NCI-H1436 (cell line): Measurements from ENCODE around the gene ZMYM3.

Source experiments
- DNase-seq: peaks from one replicate; lab custom pipeline; 2025; lab: John Stamatoyannopoulos, UW

Gene ZMYM3

DNA sequence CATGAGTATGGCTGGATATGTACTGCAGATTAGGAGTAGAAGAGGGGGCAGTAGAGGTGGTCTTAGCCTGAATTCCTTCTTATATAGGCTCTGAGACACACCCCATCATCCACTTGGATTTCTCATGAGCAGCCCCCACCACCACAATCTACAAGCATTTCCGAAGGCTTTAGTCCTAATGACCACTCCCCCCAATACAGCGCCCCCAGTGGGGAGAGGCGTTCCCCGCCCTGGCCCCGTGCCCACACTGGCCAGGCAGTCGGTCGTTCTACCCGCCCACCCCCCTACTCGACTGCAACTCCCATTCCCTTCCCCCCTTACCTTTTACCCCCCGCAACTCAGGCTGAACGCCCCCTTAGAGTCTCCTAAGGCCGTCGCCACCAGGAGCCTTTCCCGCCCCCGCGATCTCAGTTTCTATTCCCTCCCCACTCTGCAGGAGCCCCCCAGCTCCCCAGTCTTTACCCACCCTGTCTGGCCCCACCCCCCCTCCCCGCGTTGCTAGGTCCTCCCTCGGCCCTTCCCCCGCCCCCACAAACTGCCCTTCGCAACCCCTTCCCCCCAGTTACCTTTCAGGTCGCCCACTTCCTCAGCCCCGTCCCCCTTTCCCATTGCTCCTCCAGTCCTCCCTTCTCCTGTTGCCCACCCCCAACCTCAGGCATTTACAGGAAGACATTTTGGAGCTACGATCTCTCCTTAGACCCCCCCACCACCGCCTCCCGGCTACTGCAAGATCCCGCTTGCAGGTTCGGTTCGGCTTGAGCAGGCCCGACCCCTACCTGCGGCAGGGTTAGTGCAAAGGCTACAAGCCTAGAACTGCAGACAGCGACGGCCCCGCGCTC, 468 bp downstream of the ZMYM3 start:
- DNase-seq = peak; percentile 50

DNA sequence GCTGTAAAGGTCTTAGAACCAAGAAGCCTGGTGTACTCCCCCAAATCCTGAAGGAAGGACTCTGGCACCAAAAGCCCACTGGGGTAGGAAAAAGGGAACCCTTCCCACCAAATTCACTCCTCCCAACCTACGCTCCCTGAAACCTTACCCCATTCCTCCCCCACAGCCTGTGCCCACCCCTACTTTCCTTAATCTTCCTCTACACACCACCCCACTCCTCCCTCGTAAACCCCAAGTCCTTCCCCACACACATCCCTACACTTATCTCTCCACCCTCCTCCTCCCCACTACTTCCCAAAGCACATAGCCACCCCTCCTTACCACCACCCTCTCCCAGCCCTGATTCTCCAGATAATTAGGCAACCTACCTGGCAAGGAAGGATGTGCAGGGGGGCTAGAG, 1.7 kb downstream of the ZMYM3 start:
- no peak for DNase-seq

DNA sequence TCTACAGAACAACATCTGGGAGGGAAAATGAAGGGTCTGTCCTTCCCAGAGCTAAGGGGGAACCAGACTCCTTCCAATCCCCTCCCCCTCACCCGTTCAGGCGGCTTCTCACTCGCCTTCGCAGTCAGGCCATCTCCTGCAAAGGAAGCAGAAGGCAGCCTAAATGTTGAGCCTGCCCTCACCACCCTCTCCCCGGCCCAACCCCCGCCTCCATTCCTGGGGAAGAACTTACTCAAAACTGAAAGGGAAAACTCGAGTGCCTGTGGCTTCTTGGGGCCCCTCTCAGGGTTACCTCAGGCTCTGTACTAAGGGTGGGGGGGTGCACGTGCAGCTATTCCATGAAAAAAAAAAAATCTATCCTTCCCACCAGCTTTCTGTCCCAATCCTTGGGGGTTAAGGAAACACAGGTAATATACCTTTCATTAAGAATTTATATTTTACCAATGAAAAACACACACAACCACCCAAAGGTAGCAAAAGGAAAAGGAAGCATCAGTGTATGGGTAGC, 2.4 kb downstream of the ZMYM3 start:
- DNase-seq = no peak

DNA sequence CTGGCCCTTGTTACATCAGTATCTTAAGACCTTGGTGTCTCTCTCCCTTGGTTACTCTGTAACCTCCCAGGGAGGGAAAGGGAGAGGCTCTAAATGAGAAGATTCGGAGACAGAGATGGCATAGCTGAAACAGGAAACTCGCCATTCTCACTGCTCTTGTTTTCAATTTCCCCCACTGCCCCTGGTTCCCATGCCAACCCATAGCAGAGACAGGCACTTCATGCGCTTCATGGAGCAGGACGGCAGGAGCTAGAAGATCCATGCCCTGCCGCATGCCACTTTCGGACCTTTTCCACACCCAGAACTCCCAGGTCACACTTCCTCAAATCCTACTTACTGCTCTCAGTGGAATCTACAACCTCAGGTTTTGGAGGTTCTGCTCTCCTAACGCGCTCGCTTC, 3.1 kb downstream of the ZMYM3 start:
- no peak for DNase-seq

DNA sequence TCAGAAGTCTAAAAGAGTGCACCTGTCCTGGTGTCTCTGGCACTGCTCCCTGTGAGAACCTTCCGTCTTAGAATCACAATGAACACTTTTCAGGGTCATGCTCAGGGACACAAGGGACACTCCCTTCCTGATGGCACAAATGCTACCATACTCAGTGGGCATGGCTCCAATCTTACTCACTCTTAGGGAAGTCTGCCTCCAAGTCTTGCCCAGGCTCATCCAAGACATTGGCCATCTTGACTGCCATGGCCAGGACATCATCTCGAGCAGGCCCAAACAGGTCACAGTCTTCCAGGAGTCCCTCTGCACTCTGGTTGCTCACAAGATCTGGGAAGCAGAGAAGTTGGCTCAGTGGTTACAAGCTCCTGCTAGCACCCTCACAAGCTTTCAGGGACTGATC, 8.8 kb downstream of the ZMYM3 start:
- no peak for DNase-seq

DNA sequence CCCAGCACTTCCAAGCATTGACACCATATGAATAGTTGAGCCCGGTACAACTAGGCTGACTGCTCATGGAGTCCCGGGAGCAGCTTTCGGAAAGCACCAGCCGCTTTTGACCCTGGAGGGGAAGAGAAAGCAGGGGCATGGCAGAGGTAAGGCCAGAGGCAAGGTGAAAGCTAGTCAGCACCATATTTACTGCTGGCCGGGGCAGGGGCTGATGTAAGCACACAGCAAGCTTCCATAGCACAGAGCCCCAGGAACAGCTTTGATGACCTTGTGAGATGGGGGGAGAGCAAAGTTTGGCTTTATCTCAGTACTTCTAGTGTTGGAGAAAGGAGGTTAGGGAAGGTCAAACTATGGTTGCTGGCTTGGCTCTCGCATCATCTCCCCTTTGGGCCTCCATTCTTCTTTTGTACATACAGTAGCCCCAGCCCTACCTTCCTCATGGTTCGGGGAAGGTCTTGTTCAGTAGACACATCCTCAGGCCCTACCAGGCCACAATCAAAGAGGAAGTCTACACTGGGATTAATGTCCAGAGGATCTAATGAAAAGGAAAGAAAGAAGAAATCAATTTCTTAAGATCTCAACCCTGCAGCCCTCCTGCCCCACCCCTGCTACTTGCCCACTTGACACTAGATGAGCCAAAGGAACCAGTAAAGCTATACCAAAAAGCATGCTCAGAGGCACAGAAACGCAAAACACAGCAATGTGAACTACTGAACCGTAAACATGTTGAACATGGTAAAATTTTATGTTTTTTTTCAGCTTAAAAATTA, 9.4 kb downstream of the ZMYM3 start:
- DNase-seq = no peak

DNA sequence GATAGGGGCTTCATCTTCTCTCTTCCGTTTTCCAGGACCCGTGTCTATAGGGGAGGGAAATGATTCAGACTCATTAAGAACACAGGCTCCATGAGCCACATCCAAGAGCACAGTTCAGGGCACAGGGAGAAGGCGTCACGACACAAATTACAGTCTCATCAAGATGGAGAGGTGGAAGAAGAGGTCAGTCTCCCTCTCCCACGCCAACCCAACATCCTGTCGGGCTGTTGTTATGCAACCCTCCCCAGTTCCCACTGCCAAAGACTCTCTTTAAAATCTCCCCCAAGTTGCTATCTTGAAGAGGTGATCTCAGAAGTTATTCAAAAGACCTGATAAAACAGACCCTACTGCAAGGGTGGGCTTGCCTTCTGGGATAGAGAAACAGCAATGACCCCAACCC, 12.6 kb downstream of the ZMYM3 start:
- no peak for DNase-seq

DNA sequence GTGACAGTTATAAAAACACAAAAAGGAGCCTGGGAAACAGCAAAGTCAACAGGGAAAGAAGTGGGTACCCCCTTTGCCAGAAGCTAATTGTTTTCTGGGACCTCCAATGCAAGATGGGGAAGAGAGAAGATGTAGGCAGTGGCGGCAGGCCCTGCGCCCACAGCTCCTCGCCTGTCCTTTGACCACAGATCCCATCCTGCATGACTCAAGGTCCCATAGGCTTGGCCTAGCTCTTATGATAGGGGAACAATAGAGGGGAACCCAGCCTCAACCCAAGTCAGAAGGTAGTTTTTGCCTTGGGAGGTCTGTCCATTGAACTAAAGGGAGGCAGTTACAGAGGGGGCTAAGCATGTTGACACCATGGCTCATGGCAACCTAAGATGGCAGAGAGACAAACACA, 14.2 kb downstream of the ZMYM3 start:
- no peak for DNase-seq

DNA sequence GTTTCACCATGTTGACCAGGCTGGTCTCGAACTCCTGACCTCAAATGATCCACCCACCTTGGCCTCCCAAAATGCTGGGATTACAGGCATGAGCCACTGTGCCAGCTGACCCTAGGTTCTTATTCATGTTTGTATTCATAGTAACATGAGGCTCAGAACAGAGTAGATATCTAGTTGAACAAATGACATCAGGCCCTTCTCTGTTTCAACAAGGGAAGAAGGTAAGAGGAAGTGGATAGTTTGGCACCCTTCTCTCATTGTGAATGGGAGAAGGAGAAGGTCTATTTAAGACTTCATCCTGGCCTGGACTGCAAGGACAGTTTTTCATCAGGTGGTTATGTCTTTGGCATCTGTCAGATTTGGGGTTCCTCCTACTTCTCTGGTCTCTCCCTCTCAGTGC, 17.1 kb downstream of the ZMYM3 start:
- DNase-seq = no peak

DNA sequence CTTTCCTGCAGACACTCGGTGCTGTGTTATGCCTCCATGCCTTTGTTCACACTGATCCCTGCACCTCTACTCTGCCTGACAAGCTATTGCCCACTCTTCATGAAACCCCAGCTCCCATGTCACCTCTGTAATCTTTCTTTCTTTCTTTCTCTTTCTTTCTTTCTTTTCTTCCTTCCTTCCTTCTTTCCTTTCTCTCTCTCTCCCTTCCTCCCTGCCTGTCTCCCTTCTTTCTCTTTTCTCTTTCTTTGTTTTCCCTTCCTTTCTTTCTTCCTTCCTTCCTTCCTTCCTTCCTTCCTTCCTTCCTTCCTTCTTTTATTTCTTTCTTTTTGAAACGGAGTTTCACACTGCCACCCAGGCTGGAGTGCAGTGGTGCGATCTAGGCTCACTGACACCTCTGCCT, 18.5 kb downstream of the ZMYM3 start:
- DNase-seq = no peak

DNA sequence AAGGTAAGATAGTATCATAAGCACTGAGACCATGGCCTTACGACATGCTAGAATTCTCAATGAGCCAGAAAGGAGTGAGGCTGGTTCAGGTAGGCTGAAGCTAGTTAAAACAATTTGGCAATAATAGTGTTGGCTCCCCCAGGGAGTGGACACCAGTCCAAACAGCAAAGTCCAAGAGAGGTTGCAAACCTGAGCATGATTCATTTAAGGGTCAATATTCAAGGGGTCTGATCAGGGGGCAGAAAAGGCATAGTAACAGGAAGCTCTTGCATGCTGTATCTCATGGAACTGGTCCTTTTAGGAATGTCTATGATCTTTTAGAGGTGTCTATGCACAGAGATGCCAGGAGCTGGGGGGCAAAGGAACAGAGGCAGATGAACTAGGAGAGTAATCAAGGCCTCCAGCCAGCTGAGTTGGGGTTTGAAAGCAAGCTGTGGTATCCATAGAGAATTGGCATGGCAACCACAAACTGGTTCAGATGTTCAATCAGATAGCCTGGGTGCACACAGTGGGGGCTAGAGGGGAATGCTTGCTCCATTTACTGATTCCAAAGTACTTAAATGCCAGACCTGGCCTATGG, 25.8 kb downstream of the ZMYM3 start:
- no peak for DNase-seq

DNA sequence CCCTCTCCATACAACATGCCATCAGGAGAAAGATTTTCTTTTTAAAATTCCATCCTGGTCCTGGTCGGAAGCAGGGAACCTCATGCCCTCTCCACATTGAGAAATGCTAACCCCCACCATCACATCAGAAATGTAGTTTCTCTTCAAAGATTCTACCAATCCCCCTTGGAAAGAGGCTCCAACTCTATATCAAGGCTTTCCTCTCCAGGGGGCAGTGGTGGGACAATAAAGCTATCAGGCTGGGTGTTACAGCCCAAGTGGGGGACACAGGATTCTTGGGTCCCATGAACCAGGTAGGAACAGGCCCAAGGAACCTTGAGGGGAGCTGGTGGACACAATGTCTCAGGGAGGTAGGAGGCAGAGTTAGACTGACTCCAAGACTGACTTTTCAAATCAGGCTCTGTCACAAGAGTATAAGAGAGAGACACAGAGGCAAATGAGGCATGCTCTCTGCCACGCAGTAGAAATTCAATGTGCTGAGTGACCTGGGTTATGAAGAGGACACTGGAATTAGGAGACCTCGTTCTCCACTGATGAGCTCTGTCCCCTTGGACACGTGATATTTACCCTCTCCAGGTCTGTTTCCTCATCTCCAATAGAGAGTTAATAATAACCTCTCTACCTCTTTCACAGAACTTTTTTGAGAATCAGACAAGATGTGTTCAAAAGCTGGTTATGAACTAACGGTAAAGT, 26.4 kb downstream of the ZMYM3 start:
- DNase-seq = no peak

DNA sequence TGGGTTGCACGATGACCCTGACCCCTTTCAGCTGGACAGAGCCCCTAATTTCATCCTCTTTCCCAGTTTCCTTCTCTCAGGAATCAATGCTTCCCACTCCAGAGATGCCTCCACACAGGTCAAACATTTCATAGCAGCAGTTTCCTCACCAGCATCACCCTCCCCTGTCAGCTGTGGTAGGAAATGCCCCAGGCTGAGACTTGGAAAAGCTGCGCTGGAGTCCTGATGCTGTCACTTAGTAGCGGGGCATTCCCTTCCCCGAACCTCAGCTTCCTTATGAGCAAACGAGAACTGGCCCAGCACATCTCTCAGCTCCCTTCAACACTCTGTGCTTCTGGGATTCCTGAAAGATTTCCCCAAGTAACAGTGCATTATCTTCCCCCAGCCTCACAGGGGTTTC, 28.3 kb downstream of the ZMYM3 start:
- no peak for DNase-seq

DNA sequence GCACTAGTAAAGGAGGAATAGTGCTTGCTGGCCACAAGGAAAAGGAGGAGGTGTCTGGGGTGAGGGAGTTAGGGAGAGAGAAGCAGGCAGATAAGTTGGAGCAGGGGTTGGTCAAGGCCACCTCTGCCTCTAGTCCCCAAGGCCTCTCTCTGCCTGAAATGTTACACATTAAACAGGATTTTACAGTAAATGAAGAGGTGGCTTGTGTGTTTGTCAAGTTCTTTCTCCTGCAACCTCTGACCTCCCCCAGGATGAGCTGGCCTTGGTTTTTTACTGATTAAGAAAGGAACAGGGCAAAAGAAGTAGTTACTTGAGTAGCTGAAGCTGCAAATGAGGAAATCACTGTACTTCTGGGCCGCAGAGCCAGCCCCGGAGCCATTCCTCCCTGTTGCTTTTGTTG, 28.9 kb downstream of the ZMYM3 start:
- no peak for DNase-seq

DNA sequence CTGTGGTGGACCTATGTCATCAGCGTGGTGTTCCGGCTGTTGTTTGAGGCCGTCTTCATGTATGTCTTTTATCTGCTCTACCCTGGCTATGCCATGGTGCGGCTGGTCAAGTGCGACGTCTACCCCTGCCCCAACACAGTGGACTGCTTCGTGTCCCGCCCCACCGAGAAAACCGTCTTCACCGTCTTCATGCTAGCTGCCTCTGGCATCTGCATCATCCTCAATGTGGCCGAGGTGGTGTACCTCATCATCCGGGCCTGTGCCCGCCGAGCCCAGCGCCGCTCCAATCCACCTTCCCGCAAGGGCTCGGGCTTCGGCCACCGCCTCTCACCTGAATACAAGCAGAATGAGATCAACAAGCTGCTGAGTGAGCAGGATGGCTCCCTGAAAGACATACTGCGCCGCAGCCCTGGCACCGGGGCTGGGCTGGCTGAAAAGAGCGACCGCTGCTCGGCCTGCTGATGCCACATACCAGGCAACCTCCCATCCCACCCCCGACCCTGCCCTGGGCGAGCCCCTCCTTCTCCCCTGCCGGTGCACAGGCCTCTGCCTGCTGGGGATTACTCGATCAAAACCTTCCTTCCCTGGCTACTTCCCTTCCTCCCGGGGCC, 29.7 kb downstream of the ZMYM3 start:
- DNase-seq = no peak

DNA sequence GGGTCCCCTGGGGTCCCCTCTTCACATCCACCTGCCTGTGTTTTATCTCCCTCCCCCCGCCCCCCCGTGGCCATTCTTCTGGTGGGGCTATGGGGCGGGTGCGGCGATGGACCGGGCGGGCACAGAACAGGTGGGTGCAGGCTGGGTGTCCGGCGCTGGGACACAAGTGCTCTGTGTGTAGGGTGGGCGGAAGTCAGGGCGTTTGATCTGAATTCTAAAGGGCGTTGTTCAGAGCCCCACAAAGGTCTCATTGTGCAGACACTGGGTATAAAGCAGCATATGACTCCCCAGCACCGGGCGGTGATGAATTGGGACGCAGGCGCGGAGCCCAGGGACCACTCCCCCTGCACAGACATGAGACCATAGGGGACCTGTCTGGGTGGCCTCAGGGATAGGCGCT, 31.0 kb downstream of the ZMYM3 start, which contains the start of gene GJB1:
Gene GJB1, plus strand, starts transcription at position 296 of the 400 bp plus-strand sequence. CDS start 484 bp downstream, outside the sequence.
- DNase-seq = no peak

DNA sequence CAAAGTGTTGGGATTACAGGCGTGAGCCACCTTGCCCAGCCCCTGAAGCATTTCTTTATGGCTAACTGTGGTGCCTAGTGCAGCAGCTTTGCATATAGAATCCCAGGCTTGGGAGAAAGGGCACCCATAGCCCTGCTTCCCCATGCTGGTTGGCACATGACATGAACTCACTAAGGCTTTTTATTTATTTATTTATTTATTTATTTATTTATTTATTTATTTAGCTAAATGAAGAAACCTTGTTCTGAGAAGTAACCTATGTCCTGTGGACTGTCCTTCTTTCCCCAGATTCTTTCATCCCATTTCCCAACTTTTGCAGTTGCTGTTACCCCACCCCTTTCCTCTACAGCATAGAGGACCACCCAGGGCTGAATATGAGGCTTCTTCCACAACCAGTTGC, 32.8 kb downstream of the ZMYM3 start:
- no peak for DNase-seq

DNA sequence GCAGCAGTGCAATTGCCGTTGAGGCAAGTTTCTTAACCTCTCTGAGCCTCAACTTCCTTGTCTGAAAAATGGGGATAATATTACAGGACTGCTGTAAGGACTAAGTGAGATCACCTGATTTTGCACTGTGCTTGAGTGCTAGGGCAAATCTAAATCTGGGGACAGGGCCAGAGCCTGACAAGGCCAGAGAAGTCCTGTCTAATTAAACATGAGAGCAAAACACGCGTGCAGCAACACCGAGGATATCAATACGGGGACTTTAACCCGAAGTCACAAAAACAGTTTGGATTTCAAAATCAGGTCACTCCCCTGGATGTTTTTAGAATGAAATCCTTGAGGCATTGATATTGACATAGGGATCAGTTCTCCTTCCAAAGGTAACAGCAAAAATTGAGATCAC, 36.6 kb downstream of the ZMYM3 start:
- peak; percentile 6 for DNase-seq

DNA sequence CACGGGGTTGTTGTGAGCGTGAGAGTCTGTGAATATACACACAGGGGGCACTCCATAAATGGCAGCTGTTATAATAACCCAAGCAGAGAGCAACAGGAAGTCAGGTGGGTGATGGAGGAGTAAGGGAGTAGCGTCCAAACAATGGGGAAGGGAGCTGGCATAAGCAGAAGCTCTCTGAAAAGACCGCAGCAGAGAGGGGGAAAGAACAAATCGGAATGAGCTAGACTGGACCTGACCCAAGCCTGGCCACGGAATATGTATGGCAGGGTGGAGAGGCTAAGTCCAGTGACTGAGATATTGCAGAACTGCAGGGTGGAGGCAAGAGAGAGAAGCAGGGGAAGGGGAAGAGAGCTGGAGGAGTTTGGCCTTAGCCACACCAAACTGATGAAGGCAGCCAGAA, 37.5 kb downstream of the ZMYM3 start:
- DNase-seq = peak; percentile 79

DNA sequence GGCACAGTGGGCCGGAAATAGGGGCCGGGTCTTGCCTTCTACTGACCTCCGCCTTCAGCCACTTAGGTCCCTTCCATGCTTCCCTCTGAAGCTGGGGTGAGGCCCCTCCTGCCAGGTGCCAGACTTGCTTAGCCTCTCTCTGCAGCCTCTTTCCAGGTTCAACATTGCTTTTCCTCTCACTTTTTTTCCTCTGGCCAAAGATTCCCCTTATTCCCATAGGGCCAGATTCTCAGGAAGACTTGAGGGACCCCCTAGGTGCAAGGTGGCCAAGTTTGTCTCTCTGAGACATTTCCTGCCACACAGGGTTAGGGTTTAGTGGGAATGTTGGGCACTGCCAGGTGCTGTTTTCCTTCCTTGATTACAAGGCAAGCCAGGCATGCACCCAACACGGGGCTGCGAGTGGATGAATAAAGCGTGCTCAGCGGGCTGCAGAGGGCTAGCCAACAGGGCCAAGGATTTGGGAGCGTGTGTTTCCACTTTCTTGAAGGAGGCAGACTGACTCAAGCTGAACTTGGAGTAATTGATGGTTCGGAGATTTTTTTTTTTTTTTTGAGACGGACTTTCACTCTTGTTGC, 38.5 kb downstream of the ZMYM3 start:
- no peak for DNase-seq

DNA sequence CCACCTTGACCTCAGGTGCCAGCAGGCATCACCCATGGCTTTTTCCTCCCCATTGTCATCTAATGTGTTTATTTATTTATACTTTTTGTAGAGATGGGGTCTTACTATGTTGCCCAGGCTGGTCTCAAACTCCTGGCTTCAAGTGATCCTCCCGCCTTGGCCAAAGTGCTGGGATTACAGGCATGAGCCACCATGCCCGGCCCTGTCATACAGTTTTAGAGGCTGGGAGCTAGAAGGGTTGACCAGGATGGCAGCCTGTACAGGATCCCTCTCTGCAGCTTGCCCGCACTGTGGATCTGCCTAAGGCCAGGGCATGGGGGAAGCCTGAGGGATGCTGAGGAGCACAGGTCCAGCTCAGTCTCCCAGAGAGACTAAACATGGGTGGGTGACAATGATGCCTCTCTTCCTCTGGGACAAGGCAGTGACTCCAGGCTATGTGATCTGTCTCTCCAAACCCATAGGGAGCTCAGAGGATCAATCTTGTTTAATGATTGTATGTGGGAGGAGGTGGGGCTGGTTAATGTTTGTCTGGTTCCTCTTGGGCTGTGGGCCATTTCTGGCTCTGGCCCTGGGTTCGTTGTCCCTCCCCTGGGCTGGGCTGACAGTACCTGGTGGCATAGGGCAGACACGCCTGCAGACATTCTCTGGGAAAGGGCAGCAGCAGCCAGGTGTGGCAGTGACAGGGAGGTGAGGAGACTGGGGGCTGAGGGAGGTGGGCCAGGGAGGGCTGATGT, 39.2 kb downstream of the ZMYM3 start:
- DNase-seq = no peak
